Measurements from ENCODE around the gene PRIMPOL.

Gene PRIMPOL

GRCh38 chr4:184668511-184669114 lies 19.1 kb downstream of the PRIMPOL start:
- DNase-seq: no peak

GRCh38 chr4:184669251-184669650 lies 19.7 kb downstream of the PRIMPOL start:
- no peak for DNase-seq

GRCh38 chr4:184671101-184671500 lies 21.6 kb downstream of the PRIMPOL start:
- no peak for DNase-seq

- no peak for DNase-seq
Observed at GRCh38 chr4:184672741-184673140, 23.2 kb downstream of the PRIMPOL start.

- DNase-seq: no peak
Observed at GRCh38 chr4:184674011-184674410, 24.5 kb downstream of the PRIMPOL start.

GRCh38 chr4:184675018-184675417 lies 25.5 kb downstream of the PRIMPOL start:
- DNase-seq: no peak

- no peak for DNase-seq
Observed at GRCh38 chr4:184675821-184676492, 26.4 kb downstream of the PRIMPOL start.

- no peak for DNase-seq
Observed at GRCh38 chr4:184680698-184681097, 31.2 kb downstream of the PRIMPOL start.

- no peak for DNase-seq
Observed at GRCh38 chr4:184681916-184682315, 32.4 kb downstream of the PRIMPOL start.

GRCh38 chr4:184684491-184685189 lies 35.1 kb downstream of the PRIMPOL start:
- DNase-seq: no peak

- no peak for DNase-seq
Observed at GRCh38 chr4:184688005-184688404, 38.5 kb downstream of the PRIMPOL start.

GRCh38 chr4:184688447-184688846 lies 38.9 kb downstream of the PRIMPOL start:
- no peak for DNase-seq

GRCh38 chr4:184689681-184690080 lies 40.1 kb downstream of the PRIMPOL start:
- DNase-seq: no peak

- no peak for DNase-seq
Observed at GRCh38 chr4:184693056-184693455, 43.5 kb downstream of the PRIMPOL start.

- no peak for DNase-seq
Observed at GRCh38 chr4:184694412-184694956, 44.9 kb downstream of the PRIMPOL start.

GRCh38 chr4:184695178-184695896 lies 45.8 kb downstream of the PRIMPOL start:
- DNase-seq: no peak

GRCh38 chr4:184697956-184698355 lies 48.4 kb downstream of the PRIMPOL start:
- no peak for DNase-seq

GRCh38 chr4:184699941-184700340 lies 50.4 kb downstream of the PRIMPOL start:
- DNase-seq: no peak

GRCh38 chr4:184702114-184702513 lies 52.6 kb downstream of the PRIMPOL start:
- DNase-seq: no peak

- no peak for DNase-seq
Observed at GRCh38 chr4:184705692-184706091, 56.2 kb downstream of the PRIMPOL start.

- no peak for DNase-seq
Observed at GRCh38 chr4:184706453-184706852, 56.9 kb downstream of the PRIMPOL start.

- no peak for DNase-seq
Observed at GRCh38 chr4:184712322-184712721, 62.8 kb downstream of the PRIMPOL start.

- DNase-seq: no peak
Observed at GRCh38 chr4:184713887-184714286, 64.3 kb downstream of the PRIMPOL start.
